GM12878 (cell line): ENCODE data around the gene RASAL2.

Experiments used
- BMI1 ChIP-seq: fragments of 450-650 bp; IDR thresholded peaks from 2 replicates; pipeline ENCODE4 v1.6.1; 2016; ENCODE audit warnings: mild to moderate bottlenecking, moderate library complexity, borderline replicate concordance
- CBX3 ChIP-seq: fragments of 200-600 bp; sonication (generic); IDR thresholded peaks from 2 replicates; pipeline ENCODE4 v1.6.1; 2016; ENCODE audit warnings: low read depth, borderline replicate concordance

GRCh38 chr1:178464141-178464540, 370.2 kb downstream of the RASAL2 start:
- TF ChIP-seq BMI1 (no peak), CBX3 (no peak)
